RWPE1 (cell line): ENCODE data around the gene OR5B2.

Experiments
- CTCF ChIA-PET: fragments of 350-600 bp; sonication (Branson Sonifier 250); formaldehyde crosslinking; extraction: SDS; loops from one replicate; lab custom pipeline; 2021; lab: Yijun Ruan, JAX
- POLR2A ChIA-PET: fragments of 400-600 bp; formaldehyde crosslinking; extraction: SDS; loops from one replicate; lab custom pipeline; 2020; ENCODE audit warnings: antibody characterized with exemption; ENCODE audit not compliant: low non-redundant PET; lab: Yijun Ruan, JAX
- DNase-seq: peaks from one replicate; pipeline ENCODE4 v3.0.0; 2012; ENCODE audit warnings: low spot score
- H3K27ac ChIP-seq: fragments of 450-650 bp; 2 replicates; pipeline ENCODE4 v1.5.1; 2017
- TF ChIP-seq, protein P1 (sequence below): fragments of 450-650 bp; conservative IDR thresholded peaks from 2 replicates; pipeline ENCODE4 v1.5.1; 2017; ENCODE audit warnings: low read depth, mild to moderate bottlenecking

Gene OR5B2

DNA sequence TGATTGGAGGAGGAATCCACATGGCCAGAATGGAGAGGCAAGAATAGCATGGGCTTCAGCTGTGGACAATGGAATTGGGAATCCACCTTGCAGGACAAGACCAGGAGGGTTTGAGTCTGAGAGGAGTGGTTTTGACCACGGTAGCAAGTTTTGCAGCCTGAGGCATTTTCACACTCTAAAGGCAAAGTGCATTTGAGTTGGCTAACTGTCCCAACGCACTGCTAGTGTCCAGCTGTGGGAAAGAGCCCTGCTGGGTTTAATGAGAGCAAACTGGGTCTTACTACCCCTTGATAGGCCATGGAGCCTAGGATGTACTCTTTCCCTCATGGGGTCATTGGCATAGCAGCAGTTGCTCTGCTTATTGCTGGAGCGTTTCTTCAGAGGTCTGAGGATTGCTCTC, at the start of gene OR5B2:
Gene OR5B2, minus strand, starts transcription at position 101 of the 400 bp plus-strand sequence. CDS start 4,860 bp downstream, outside the sequence.
- CTCF ChIA-PET, result no interaction called here
- POLR2A ChIA-PET, result no interaction called here
- TF ChIP-seq, protein P1, sequence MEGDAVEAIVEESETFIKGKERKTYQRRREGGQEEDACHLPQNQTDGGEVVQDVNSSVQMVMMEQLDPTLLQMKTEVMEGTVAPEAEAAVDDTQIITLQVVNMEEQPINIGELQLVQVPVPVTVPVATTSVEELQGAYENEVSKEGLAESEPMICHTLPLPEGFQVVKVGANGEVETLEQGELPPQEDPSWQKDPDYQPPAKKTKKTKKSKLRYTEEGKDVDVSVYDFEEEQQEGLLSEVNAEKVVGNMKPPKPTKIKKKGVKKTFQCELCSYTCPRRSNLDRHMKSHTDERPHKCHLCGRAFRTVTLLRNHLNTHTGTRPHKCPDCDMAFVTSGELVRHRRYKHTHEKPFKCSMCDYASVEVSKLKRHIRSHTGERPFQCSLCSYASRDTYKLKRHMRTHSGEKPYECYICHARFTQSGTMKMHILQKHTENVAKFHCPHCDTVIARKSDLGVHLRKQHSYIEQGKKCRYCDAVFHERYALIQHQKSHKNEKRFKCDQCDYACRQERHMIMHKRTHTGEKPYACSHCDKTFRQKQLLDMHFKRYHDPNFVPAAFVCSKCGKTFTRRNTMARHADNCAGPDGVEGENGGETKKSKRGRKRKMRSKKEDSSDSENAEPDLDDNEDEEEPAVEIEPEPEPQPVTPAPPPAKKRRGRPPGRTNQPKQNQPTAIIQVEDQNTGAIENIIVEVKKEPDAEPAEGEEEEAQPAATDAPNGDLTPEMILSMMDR, result no peak
- DNase-seq, result no peak
- H3K27ac ChIP-seq, result no peak within 1 kb of the TSS

DNA sequence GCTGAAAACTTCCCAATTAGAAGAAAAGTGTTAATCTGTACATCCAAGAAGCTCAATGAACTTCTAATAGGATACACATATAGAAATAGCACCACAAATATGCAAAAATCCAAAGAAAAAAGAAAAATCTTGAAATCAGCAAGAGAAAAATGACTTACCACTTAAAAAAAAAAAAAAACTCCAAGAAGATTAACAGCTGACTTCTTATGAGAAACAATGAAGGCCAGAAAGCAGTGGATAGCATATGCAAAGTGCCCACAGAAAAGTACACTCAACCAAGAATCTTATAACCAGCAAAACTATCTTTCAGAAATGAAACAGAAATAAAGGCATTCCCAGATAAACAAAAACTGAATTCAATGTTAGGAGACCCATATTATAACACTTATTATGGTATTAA, 44.0 kb upstream of the OR5B2 start:
- CTCF ChIA-PET, result no interaction called here
- H3K27ac ChIP-seq, result no peak overlapping the region
- TF ChIP-seq, protein P1, result no peak
- no peak for DNase-seq
- POLR2A ChIA-PET, result no interaction called here

DNA sequence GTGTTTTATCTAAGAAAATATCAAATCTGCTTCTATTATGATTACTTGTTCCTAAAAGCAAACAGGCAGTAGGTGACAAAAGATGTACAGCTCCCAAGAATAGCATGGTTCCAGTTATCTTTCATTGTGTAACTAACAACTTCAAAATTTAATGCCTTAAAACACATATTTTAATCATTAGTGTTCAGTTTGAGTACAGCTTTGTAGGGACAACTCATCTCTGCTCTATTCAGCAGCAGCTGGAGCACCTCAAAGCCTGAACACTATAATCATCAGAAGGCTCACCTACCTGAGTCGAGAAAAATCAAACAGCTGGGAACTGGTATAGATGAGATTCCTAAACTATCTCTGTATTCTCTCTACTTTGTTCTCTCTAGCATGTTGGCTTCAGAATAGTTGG, 38.4 kb upstream of the OR5B2 start:
- no peak overlapping the region for H3K27ac ChIP-seq
- POLR2A ChIA-PET, result no interaction called here
- CTCF ChIA-PET, result no interaction called here
- DNase-seq, result no peak
- TF ChIP-seq, protein P1, result no peak

DNA sequence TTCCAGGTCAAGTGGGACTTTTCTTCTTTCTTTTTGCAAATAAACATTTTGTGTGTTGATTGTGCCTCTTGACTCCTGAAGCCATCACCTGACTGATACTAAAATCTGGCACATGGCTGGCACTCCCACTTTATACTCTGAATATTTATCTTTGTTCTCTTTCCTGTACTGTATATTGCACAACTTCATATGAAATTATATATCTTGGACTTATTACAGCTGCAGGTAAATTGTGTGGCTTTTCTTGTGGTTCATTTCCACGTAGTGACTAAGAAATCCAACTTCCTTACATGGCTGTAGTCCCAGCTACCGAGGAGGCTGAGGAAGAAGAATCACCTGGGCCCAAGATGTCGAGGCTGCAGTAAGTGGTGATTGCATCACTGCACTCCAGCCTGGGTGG, 37.8 kb upstream of the OR5B2 start:
- TF ChIP-seq, protein P1, result no peak
- no peak overlapping the region for H3K27ac ChIP-seq
- ChIA-PET POLR2A (no interaction called here), CTCF (no interaction called here)
- no peak for DNase-seq

DNA sequence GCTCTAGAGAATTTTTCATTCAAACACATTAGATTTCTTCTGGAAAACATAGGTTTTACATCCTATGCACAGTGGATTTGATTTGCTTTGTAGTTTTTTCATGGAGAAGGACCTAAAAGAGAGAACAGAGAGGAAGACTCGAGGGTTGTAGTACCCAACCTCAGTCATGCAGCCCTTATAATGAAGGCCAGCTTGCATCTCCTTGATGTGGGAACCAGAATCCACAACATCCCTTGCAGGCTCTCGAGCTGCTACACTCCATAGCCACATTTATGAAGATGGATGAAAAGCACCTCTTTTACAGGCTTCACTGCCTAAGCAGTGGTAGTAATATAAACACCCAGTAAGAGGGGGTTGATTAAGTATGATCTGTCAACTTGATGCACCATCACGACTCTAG, 23.7 kb upstream of the OR5B2 start:
- TF ChIP-seq, protein P1, result no peak
- POLR2A ChIA-PET, result no interaction called here
- DNase-seq, result no peak
- CTCF ChIA-PET, result no interaction called here
- H3K27ac ChIP-seq, result no peak overlapping the region

GRCh38 chr11:58446294-58446693, 18.4 kb upstream of the OR5B2 start:
- ChIA-PET POLR2A (no interaction called here), CTCF (no interaction called here)
- TF ChIP-seq, protein P1, result no peak
- DNase-seq, result no peak
- H3K27ac ChIP-seq, result no peak overlapping the region

- no peak for DNase-seq
- ChIA-PET CTCF (no interaction called here), POLR2A (no interaction called here)
- TF ChIP-seq, protein P1, result no peak
- no peak overlapping the region for H3K27ac ChIP-seq
Observed at GRCh38 chr11:58444300-58444699, 16.4 kb upstream of the OR5B2 start.
